HG03139 (cell line): ENCODE results near the gene DNAAF9.
"Not testable (repeated sequence)": the region's sequence is repeated elsewhere in the genome, so short reads cannot be mapped to it uniquely, and the experiment has no call there.

Experiments
- ATAC-seq: cut with Tn5 transposase; IDR thresholded peaks from one replicate; pipeline ENCODE4 v1.9.1; 2021; ENCODE audit not compliant: unreplicated experiment

The DNAAF9 gene

DNA sequence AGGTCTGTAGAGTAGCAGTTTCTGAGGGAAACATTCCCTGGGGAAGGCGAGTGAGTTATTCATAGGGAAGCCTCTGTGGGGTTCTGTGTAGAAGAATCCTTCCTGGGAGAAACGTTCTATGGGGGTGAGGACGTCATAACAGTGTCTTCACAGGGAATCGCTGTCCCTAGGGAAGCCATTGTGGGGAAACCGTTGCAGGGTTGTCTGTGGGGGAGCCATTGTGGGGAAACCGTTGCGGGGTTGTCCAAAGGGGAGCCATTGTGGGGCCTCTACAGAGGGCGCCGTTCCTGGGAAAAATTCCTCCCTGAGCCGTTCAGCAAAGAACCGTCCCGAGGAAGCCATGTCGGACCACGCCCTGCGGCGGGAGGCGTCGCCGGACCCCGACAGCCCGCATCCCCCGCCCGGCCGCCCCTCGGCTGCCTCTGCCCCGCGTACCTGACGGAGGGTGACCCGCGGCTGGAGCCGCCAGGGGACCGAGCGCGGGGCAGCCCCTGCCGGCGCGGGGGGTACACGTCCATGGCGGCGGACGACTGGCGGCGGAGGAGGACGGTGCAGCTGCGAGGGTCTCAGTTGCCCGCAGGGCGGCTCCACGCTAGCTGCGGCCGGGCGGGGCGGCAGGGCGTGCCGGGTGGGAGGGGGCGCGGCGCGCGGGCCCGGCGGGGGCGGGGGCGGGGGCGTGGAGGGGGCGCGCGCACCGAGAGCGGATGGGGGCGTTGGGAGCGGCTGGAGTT lies at the start of gene DNAAF9:
Gene DNAAF9, minus strand, starts transcription at position 630 of the 731 bp plus-strand sequence. Its CDS starts 112 bp downstream, at position 518.
- ATAC-seq = no peak

DNA sequence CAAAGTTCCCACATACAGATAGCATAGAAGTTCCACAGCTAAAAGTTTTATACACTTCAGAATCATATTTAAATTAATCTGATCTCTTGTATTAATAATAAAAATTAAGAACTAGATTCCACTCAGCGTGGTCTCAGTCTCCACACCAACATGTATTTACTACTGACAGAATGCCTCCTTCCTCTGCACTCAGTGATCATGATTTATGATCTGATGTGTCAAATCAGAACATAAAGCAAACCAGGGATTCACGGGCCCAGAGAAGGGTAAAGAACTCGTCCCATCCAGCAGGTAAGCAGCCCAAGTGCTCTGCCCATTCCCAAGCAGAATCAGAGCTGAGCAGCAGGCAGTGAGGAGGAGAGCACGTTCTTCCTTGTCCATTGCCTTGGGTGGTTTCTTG lies 49.2 kb upstream of the DNAAF9 start:
- ATAC-seq = no peak

DNA sequence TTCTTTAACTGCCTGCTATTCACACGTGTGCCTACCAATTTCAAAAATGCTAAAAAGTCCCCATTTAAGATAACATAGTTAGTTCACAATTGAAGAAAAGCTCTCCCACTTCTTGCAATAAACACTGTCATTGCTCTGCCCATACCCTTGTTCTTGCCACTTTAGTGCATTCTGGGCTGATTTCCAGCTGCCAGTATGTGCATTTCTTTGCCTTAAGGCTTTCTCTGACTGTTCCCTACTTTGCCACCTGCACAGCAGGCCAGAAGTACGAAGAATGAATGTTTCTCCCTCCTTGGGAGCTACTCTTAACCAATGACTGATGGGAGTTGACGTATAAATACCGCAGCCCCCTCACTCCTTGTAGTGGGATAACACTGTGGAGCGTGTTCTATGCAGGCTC lies 47.4 kb upstream of the DNAAF9 start:
- no peak for ATAC-seq

DNA sequence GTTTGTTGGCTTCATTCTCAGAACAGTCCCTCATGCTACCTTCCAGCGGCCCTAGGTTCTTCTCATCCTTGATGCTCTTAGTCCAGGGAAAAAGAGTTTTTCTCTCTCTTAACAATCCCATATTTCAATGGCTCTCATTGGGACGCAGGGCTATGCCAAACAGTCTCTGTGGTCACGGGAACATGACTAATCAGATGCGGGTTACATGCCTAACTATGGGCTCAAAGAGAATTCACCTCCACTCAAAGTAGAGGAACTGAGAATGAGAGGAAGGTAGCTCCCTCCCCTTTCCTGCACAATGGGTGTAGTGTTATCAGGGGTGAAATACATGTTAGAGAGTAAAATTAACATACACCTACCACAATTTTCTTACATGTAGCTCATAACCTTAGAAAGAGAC lies 45.2 kb upstream of the DNAAF9 start:
- ATAC-seq = no peak

DNA sequence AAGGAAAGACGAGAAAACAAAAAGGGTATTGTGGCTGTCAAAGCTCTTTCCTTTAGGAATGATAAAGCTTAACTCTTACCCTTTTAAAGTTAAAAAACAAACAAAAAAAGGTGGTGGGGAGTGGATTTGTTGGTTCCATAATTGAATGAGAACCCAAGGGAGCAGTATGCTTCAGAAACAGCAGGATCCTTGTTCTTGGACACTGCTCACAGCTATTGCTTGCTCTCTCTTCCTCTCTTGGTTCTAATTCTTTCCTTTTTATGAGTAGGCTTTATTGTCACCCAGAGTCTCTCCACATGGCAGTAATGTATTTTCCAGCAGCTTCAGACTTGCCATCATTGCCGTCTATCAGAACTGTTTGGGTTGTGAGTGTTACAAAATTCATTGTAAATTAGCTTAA lies 44.7 kb upstream of the DNAAF9 start:
- no peak for ATAC-seq

DNA sequence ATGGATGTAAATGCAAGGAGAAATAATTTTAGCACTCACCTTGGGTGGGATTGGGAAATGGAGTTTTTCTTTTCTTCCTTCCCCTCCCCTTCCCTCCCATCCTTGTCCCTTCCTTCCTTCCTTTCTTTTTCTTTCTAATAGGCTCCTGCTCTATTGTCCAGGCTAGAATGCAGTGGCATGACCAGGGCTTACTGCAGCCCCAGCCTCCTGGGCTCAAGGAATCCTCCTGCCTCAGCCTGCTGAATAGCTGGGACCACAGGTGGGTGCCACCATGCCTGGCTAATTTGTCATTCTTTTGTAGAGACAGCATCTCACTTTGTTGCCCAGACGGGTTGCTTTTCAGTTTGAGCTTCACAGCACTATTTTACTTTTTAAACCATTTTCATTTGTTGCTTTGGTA lies 41.9 kb upstream of the DNAAF9 start:
- no peak for ATAC-seq

DNA sequence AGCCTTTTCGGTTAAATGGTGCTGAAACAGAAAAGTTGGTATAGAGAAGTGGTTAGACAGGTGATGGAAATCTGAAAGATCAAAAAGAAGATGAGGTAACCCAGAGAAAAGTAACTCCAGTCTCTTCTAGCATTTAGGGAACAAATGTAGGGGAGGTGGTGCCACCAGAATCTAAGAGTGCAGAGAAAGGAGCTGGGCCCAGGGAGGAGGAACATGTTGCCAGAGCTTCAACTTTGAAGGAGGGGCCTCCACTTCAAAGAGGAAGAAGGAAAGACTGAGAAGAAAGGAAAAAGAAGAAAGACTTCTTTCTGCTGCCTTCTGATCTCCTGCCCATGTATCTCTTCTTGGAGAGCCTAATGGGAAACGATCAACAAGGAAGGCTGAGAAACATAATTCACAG lies 39.9 kb upstream of the DNAAF9 start:
- no peak for ATAC-seq

DNA sequence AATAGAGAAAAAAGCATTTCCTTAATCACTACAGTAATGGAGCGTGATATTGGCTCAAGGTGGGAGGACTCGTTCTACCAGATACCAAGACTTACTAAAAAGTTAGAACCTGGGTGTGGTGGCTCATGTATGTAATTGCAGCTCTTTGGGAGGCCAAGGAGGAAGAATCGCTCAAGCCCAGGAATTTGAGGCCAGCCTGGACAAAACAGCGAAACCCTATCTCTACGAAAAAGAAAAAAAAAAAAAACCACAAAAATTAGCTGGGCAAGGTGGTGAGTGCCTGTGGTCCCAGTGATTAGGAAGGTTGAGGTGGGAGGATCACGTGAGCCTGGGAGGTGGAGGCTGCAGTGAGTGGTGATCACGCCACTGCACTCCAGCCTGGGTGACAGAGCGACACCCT lies 39.3 kb upstream of the DNAAF9 start:
- ATAC-seq = no peak

DNA sequence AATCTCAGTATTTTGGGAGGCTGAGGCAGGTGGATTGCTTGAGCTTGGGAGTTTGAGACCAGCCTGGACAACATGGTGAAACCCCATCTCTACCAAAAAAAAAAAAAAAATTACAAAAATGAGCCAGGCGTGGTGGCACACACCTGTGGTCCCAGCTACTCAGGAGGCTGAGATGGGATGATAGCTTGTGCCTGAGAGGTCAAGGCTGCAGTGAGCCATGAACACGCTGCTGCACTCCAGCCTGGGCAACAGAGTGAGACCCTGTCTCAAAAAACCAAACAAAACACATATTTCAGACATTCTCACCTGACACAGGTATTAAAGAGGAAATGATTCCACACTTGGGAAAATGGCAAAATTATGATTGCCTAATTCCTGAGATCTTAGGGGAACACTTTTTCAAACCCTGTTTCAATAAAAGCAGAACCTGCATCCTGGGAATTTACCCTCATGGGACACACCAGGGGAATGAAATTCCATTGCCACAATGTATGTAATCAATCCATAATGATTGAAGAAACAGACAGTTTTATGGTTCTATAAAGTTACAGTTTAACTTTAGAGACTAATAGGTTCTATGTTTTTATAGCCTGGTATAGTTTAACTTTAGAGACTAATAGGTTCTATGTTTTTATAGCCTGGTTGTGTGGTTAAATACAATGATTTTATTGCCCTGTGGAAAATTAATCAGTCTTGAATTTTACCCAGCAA lies 29.6 kb upstream of the DNAAF9 start:
- no peak for ATAC-seq

DNA sequence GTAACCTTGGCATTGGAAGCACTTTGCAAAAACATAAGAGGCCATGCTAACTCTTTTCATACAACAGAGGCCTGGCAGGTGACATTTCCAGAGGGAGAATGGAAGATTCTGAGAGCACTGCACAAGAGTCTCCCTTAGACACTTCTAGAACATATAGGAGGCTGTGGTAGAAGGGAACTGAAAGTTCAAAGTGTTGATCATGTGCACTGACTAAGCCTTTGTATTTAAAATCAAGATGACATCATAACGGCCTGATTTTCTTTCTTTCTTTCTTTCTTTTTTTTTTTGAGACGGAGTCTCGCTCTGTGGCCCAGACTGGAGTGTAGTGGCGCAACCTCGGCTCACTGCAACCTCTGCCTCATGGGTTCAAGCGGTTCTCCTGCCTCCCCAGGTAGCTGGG lies 26.8 kb upstream of the DNAAF9 start:
- ATAC-seq = no peak

DNA sequence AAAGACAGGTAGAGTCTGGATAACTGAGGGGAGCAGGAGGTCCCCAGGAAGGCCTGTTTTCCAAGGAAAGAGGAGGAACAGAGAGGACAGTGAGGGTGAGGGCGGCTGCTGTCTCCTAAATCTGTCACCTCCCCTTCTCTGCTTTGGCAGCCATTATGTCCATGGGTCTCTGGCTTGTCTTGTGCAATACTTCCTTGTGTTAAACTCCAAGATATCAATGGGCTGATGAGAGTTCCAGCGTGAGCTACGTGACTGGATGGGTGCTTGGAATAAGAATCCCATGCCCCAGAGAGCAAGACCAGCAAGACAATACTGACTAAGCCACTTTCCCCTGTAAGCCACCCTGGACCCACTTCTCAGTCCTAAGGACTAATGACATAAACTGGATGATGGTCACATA lies 26.3 kb upstream of the DNAAF9 start:
- no peak for ATAC-seq

DNA sequence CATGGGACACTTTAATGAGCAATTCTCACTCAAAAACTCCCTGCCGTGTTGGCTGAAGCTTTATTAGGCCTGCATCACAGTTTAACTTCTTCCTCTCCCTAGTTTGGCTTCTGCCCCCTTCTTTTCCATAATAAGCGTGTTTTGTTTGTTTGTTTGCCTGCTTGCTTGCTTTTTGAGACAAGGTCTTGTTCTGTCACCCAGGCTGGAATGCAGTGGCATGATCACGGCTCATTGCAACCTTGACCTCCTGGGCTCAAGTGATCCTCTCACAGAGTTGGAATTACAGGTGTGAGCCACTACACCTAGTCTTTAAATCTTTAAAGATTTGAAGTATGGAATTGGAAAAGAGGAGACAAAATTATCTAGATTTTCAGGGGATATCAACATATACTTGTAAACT lies 25.4 kb upstream of the DNAAF9 start:
- ATAC-seq = no peak

DNA sequence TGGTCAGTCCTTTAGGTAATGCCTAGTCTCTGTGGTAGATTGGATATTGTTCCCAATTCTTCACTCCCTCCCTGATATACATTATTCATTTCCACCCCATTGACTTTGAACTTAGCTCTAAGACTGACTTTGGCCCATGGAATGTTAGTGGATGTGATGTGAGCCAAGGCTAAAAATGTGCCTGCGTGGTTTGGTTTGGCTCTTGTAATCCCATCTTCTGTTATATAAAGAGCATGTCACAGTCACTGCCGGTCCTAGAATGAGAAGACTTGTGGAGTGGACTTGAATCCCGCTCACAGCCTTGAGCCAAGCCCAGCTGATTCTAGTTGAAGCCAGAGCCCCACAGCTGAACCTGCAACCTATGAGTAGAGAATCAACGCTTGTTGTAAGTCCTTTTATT lies 23.6 kb upstream of the DNAAF9 start:
- ATAC-seq = no peak

DNA sequence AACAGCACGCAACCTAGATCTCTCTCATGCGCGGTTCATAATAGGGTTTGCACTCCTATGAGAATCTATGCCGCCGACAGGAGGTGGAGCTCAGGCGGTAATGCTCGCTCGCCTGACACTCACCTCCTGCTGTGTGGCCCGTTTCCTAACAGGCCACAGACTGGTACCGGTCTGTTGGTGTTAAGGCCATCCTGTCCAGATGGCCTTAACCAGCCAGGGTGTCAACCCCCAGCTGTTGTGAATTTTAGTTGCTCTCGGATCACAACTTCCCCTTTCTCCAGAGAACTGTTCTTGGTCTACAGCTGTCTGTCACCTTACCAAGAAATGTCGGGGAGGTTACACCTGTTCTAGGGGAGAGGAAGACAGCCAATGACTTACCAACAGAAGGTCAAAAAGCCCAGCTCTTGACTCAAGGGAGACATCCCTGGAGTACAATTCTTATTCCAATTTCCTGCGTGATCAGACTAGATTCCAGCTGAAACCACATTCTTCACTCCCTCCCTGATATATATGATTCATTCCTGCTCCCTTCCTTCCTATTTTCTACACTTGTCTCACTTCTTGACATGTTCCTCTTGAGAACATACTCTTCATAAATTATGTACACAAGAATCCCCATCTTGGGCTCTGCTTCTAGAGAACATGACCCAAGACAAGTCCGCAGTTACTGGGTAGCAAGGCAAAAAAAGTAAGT lies 23.1 kb upstream of the DNAAF9 start:
- peak; percentile 77 for ATAC-seq

DNA sequence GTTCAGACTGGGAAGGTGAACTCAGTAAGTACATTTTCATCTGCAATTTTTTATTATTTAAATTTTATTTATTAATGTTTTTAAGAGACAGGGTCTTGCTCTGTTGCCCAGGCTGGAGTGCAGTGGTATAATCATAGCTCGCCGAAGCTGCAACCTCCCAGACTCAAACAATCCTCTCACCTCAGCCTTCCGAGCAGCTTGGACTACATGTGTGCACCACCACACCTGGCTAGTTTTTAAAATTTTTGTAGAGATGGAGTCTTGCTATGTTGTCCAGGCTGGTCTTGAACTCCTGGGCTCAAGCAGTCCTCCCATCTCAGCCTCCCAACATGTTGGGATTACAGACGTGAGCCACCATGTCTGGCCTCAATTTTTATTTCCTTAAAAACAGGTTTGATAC lies 19.3 kb upstream of the DNAAF9 start:
- not testable (repeated sequence) for ATAC-seq

DNA sequence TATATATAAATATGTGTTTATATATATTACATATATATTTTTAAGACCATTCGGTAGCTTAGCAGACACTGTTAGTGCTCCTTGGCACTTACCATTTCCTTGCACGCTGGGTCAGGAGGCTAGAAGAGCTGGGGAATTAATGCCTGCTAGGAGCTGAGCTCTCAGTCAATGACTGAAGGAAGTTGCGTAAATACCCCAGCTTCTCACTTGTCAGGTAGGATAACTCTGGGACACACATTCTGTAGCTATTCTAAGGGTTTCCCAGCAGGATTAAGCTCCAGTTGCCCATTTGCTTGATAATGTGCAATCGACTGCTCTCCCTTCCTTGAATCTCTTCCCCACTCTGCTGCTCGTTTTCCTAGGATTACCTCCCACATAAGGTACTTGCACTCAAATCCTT lies 15.7 kb upstream of the DNAAF9 start:
- ATAC-seq = no peak

DNA sequence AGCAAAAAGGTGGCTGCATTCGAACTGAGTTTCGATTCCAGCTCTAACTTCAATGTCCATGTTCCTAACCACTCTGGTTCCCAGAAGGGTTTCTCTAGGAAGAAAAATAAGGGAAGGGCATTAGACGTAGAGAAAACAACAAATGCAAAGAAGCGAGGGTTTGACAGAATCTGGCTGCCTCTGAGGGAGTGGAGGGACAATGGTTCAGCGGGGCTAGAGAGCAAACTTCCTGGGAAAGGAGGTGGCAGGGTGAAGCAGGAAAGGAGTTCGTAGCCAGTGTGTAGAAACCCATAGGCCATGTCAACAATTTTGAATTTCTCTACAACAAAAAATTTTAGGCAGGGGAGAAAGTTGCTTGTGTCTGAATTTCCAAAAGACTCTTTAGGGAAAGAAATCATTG lies 14.5 kb upstream of the DNAAF9 start:
- ATAC-seq = no peak

DNA sequence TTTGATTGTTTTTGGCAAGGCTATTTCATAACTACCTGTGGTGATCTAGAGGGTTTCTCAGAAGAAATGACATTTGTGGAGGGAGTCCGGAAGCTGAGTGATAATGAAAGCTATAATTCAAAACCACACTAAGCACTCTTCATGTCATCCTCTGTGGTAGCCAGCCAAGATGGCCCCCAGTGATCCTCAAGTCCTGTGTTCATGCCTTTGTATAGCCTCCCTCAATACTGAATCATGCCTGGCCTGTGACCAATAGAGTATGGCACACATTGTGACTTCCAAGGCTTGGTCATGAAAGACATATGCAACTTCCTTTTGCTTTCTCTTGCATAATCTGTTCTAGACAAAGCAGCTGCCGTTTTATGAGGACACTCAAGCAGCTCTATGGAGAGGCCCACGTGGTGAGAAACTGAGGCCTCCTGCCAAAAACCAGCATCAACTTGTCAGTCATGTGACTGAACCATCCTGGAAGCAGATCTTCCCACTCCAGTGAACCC lies 12.8 kb upstream of the DNAAF9 start:
- peak; percentile 95 for ATAC-seq

DNA sequence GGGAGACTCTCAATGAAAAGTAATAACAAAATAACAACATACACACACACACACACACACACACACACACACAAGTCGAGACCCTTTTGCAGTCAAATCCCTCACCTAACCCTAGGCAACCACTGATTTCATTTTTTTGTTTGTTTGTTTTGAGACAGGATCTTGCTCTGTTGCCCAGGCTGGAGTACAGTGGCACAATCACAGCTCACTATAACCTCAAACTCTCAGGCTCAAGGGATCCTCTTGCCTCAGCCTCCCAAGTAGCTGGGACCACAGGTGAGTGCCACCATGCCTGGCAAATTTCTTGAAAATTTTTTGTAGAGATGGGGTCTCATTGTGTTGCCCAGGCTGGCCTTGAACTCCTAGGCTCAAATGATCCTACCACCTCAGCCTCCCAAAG lies 10.7 kb upstream of the DNAAF9 start:
- ATAC-seq = not testable (repeated sequence)

DNA sequence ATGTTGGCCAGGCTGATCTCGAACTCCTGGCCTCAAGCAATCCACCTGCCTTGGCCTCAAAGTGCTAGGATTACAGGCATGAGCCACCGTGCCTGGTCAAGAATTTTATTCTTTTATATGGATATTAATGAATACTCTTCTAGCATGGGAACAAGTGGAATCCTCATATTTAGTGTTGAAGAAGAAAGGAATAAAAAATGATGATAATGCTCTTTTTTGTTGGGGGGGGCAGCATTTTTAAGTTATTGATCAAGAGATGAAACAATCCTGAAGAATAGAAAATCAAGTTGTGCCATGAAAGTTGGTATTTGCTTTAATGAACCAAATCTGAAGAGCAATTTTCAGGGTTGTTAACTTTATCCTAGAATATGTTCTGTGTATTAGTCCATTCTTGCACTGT lies 6.7 kb upstream of the DNAAF9 start:
- ATAC-seq = no peak

DNA sequence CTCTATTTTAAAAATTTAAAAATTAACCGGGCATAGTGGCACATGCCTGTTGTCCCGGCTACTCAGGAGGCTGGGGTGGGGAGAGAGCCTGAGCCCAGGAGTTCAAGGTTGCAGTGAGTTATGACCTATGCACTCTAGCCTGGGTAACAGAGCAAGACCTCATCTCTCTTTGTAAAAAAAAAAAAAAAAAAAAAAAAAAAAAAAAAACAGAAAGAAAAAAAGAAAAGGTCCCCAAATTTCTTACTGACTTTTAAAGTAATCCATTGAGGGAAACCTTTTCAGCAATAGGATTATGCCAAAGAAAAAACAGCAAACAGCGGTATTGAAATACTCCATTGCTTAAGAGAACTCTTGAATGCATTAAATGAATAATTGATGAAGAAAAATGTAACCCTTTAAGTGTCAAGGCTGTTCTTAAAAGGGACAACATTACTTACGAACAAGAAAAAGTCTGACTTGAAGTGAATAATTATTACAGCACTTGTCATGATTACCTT lies 6.0 kb upstream of the DNAAF9 start:
- ATAC-seq = no peak
